Measurements from ENCODE around the gene KCNK16. TPM values are rescaled to one million over a fixed set of nuclear protein-coding genes. Genes with fewer than 3 reads are reported as not detected.

KCNK16 gene
- total RNA-seq, 4 donors from 2014 or later = not detected

DNA sequence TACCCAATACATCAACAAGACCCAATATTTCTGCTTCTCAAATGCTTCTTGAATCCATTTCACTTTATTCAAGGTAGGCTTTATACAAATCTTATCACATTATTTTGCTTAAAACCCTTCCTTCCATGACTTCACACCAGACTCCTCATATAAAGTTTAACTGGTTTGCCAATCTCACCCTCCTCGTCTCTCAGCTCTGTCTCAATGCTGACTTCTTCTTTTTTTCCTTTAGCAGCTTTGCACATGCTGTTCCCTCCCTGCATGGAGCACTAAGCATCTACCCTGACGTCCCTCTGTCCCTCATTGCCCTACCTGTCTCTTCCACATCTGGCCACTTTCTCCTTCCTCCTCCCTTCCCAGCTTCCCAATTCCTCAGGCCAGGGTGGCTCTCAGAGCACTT lies 39.7 kb downstream of the KCNK16 start:
- TF ChIP-seq, protein P1, sequence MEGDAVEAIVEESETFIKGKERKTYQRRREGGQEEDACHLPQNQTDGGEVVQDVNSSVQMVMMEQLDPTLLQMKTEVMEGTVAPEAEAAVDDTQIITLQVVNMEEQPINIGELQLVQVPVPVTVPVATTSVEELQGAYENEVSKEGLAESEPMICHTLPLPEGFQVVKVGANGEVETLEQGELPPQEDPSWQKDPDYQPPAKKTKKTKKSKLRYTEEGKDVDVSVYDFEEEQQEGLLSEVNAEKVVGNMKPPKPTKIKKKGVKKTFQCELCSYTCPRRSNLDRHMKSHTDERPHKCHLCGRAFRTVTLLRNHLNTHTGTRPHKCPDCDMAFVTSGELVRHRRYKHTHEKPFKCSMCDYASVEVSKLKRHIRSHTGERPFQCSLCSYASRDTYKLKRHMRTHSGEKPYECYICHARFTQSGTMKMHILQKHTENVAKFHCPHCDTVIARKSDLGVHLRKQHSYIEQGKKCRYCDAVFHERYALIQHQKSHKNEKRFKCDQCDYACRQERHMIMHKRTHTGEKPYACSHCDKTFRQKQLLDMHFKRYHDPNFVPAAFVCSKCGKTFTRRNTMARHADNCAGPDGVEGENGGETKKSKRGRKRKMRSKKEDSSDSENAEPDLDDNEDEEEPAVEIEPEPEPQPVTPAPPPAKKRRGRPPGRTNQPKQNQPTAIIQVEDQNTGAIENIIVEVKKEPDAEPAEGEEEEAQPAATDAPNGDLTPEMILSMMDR (IDR thresholded peaks at IDR 0.05) = no peak
- no peak for TF ChIP-seq POLR2A (IDR thresholded peaks at IDR 0.05)
- WGBS, 2 donors = 66 to 79% methylated on average over 2 of the region's 2 CpGs
- intact Hi-C loops (cut with DNase I; ENCODE audit: low total_unique reads) = no loop called here
- no peak for DNase-seq (ENCODE audit: low spot score in 2 of 2)
- H3K4me3 ChIP-seq (ENCODE audit: low read depth, poor library complexity, severe bottlenecking) = no peak overlapping the region

DNA sequence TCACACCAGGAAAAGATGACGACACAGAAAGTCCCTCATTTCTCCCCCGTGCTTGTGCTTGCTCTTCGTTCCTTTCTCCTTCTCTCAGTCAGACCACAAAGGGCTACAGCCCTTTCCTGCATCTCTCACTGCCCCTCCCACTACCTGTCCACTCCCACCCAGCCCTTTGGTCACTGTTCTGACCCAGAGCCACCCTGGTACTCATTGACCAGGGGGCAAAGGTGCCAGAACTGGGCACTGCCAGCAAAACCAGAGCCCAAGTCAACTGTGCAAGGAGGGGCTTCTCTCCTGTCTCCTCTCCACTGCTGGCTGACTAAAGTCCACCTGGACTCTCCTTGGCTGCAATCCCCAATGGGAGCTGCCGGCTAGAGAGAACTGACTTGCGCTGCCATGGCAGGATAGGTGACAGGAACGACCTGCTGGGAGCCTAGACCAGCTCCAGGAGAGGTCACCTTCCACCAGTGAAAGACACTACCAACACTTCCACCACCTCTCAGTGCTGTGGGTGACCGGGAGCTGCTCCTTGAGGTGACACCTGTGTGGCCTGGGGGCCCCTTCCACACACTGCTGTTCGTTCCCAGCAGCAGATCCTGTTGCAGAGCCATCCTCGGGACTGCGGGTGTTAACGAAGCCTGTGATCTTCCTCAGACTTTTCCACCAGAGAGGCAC lies 41.1 kb downstream of the KCNK16 start:
- WGBS, 2 donors = 76 to 83% methylated on average over 11 of the region's 11 CpGs
- intact Hi-C loops (cut with DNase I; ENCODE audit: low total_unique reads) = no loop called here
- no peak for DNase-seq (ENCODE audit: low spot score in 2 of 2)
- no peak overlapping the region for H3K4me3 ChIP-seq (ENCODE audit: low read depth, poor library complexity, severe bottlenecking)
- no peak for TF ChIP-seq POLR2A (IDR thresholded peaks at IDR 0.05)
- TF ChIP-seq, protein P1 (IDR thresholded peaks at IDR 0.05) = no peak

DNA sequence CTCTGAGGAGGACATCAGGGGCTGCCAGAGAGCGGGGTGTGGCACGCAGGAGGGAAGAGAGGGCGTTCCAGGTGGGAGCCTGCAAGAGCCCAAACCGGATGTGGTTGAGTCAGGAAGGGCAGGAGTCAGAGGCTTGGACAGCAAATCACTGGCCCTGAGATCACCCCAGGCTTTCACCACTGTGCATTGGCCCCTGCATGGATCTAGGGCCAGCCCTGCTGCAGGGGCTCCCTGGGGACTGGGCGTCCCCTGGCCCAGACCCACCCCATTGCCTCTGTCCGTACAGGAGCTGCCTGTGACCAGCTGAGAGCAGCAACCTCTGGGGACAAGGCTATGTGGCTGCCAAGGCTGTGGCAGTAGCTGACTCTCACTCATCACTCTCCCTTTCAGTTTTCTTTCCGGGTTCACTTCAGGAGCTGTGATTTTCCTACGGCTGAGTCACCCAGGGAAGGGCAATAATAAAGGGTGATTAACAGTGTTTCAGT lies 42.2 kb downstream of the KCNK16 start:
- TF ChIP-seq, protein P1 (IDR thresholded peaks at IDR 0.05) = no peak
- TF ChIP-seq POLR2A (IDR thresholded peaks at IDR 0.05) = no peak

DNA sequence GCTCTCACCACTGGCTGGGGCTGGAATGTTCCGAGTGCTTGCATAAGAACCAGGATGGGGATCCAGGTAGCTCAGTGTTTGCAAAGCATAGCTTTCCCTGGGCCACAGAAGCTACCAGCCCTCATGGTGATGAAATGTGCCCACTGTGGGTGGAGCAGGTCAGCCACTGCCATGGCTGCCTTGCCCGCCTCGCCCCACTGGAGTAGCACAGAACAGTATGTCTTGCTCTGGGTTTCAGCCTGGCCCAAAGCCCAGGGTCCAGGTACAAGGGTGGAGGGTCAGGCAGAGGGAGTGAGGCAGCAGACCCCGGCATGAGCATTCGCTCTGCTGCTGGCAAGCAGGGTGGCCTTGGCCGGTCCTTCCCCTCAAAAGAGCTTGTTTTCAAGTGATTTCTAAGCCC lies 43.0 kb downstream of the KCNK16 start:
- DNase-seq (ENCODE audit: low spot score in 2 of 2) = no peak
- TF ChIP-seq POLR2A (IDR thresholded peaks at IDR 0.05) = no peak
- TF ChIP-seq, protein P1 (IDR thresholded peaks at IDR 0.05) = no peak
- intact Hi-C loops (cut with DNase I; ENCODE audit: low total_unique reads) = no loop called here
- no peak overlapping the region for H3K4me3 ChIP-seq (ENCODE audit: low read depth, poor library complexity, severe bottlenecking)
- WGBS, 2 donors = 84 to 95% methylated on average over 5 to 6 of the region's 6 CpGs

More for the DNA sequence above, 42.2 kb downstream of the KCNK16 start:
- no peak overlapping the region for H3K4me3 ChIP-seq (ENCODE audit: low read depth, poor library complexity, severe bottlenecking)
- no peak for DNase-seq (ENCODE audit: low spot score in 2 of 2)
- 44 to 50% methylated on average over 8 of the region's 8 CpGs for WGBS, 2 donors
- intact Hi-C loops (cut with DNase I; ENCODE audit: low total_unique reads) = no loop called here

DNA sequence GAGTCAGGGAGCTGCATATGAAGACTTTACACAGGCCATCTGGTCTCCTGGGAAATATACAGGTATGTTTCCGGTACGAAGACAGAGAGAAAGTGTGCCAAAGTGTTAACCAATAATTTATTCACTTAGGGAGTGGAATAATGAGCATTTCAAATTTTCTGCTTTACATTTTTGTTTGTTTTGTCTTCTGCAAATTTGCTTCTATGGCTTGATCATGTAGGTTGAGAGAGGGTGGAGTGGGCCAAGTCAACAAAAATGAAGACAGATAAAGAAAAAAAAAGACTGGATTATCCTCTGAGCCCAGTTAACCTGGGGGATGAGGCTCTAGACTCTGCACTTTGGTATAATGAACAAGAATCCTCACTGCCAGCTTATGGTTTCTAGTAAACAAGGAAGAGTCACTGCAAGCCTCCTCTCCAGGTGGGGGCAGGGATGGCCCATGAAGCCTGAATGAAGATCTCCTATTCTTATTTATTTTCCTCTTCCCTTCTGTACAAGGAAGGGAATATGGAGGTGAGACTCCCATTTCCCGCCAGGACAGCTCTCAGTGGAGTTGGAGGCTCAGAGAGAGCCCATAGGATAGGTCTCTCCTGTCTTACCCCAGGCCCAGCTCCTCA lies 46.0 kb downstream of the KCNK16 start:
- no peak overlapping the region for H3K4me3 ChIP-seq (ENCODE audit: low read depth, poor library complexity, severe bottlenecking)
- no peak for TF ChIP-seq POLR2A (IDR thresholded peaks at IDR 0.05)
- TF ChIP-seq, protein P1 (IDR thresholded peaks at IDR 0.05) = no peak
- intact Hi-C loops (cut with DNase I; ENCODE audit: low total_unique reads) = no loop called here
- 78 to 82% methylated on average over 3 of the region's 3 CpGs for WGBS, 2 donors
- DNase-seq (ENCODE audit: low spot score in 2 of 2) = no peak

Data from lower leg skin (tissue), 4 donors.